SK-N-SH (cell line): ENCODE data around the gene DIO3. TPM values are rescaled to one million over a fixed set of nuclear protein-coding genes. Genes with fewer than 3 reads are reported as not detected.

Source experiments
- CTCF ChIA-PET: fragments of 300-600, 350-600 bp; formaldehyde crosslinking; extraction: SDS; loops from one replicate; lab custom pipeline; 2021; lab: Yijun Ruan, JAX
- POLR2A ChIA-PET: fragments of 350-600 bp; sonication (Branson Sonifier 250); formaldehyde crosslinking; extraction: SDS; loops from one replicate; lab custom pipeline; 2020; ENCODE audit warnings: antibody characterized with exemption, inconsistent platforms; lab: Yijun Ruan, JAX
- DNase-seq: peaks from one replicate; pipeline ENCODE4 v3.0.0; 2012
- H2AFZ ChIP-seq: fragments of 200-600 bp; sonication (generic); 2 replicates; pipeline ENCODE4 v1.8.1; 2016; ENCODE audit warnings: antibody characterized with exemption, mild to moderate bottlenecking, low read depth
- H3F3A ChIP-seq: fragments of 200-600 bp; sonication (generic); replicated peaks from 2 replicates; pipeline ENCODE3; 2016; ENCODE audit warnings: antibody characterized with exemption, mild to moderate bottlenecking; ENCODE audit not compliant: insufficient read depth
- H3K27ac ChIP-seq, 2 experiments: fragments of 200-500 bp in 1 of 2; fragments of 200-600 bp in 1 of 2; sonication (Bioruptor generic) in 1 of 2; sonication (generic), shearing (Covaris generic) in 1 of 2; 2 replicates each; pipeline versions ENCODE4 v1.5.1 to v1.6.1; 2014 to 2016; ENCODE audit warnings: low read depth in 2 of 2, inconsistent platforms in 1 of 2, low read length in 1 of 2, mild to moderate bottlenecking in 1 of 2, mixed read lengths in 1 of 2
- H3K27me3 ChIP-seq: fragments of 200-600 bp; sonication (generic), shearing (Covaris generic); 2 replicates; pipeline ENCODE4 v1.6.1; 2016; ENCODE audit warnings: mixed run types; ENCODE audit not compliant: insufficient read depth
- H3K36me3 ChIP-seq, 2 experiments: fragments of 200-500 bp in 1 of 2; fragments of 200-600 bp in 1 of 2; sonication (Bioruptor generic) in 1 of 2; sonication (generic) in 1 of 2; replicated peaks in 1 of 2; 2 replicates each; pipeline versions ENCODE3 to v1.5.1; 2014 to 2016; ENCODE audit warnings: low read length in 1 of 2, mild to moderate bottlenecking in 1 of 2; ENCODE audit not compliant: insufficient read depth in 2 of 2, control insufficient read depth in 1 of 2
- H3K4me1 ChIP-seq, 2 experiments: fragments of 200-500 bp in 1 of 2; fragments of 200-600 bp in 1 of 2; sonication (Bioruptor generic) in 1 of 2; sonication (generic), shearing (Covaris generic) in 1 of 2; 2 replicates each; pipeline versions ENCODE4 v1.5.1 to v1.6.1; 2014 to 2016; ENCODE audit warnings: low read depth in 1 of 2, low read length in 1 of 2, mixed run types in 1 of 2; ENCODE audit not compliant: insufficient read depth in 2 of 2, control insufficient read depth in 1 of 2
- H3K4me2 ChIP-seq: fragments of 200-600 bp; sonication (generic), shearing (Covaris generic); 2 replicates; pipeline ENCODE4 v1.6.1; 2017; ENCODE audit warnings: mixed run types
- H3K4me3 ChIP-seq, 2 experiments: fragments of 200-500 bp in 1 of 2; fragments of 200-600 bp in 1 of 2; sonication (Bioruptor generic) in 1 of 2; sonication (generic), shearing (Covaris generic) in 1 of 2; 2 replicates each; pipeline versions ENCODE4 v1.5.1 to v1.8.1; 2014 to 2016; ENCODE audit warnings: low read depth in 2 of 2, inconsistent platforms in 1 of 2, low read length in 1 of 2, mild to moderate bottlenecking in 1 of 2, mixed read lengths in 1 of 2, moderate library complexity in 1 of 2
- H3K79me2 ChIP-seq: fragments of 200-600 bp; sonication (generic); 2 replicates; pipeline ENCODE4 v1.8.1; 2017; ENCODE audit warnings: mild to moderate bottlenecking; ENCODE audit not compliant: insufficient read depth
- H3K9ac ChIP-seq: fragments of 200-600 bp; sonication (generic); 2 replicates; pipeline ENCODE4 v1.6.1; 2017; ENCODE audit warnings: mixed run types
- H3K9me2 ChIP-seq: fragments of 200-600 bp; sonication (generic); 2 replicates; pipeline ENCODE4 v1.6.1; 2017; ENCODE audit warnings: mixed run types
- H3K9me3 ChIP-seq: fragments of 200-600 bp; sonication (generic); 2 replicates; pipeline ENCODE4 v1.6.1; 2017; ENCODE audit warnings: mixed run types, mild to moderate bottlenecking, moderate library complexity
- H4K20me1 ChIP-seq: fragments of 200-600 bp; sonication (generic); 2 replicates; pipeline ENCODE4 v1.6.1; 2017; ENCODE audit warnings: mild to moderate bottlenecking, mixed run types; ENCODE audit not compliant: insufficient read depth
- CHD2 ChIP-seq: fragments of 150-350 bp; IDR thresholded peaks from 2 replicates; pipeline ENCODE4 v1.6.1; 2018; ENCODE audit warnings: low read length; ENCODE audit not compliant: partially characterized antibody
- CTCF ChIP-seq: fragments of 200-600 bp; sonication (generic); IDR thresholded peaks from 2 replicates; pipeline ENCODE4 v1.6.1; 2017; ENCODE audit warnings: antibody characterized with exemption, mild to moderate bottlenecking, moderate library complexity
- EP300 ChIP-seq, 2 experiments: IDR thresholded peaks; 2 replicates each; pipeline versions ENCODE4 v1.4.0 to v1.6.1; 2012; ENCODE audit warnings: borderline replicate concordance in 1 of 2, low read depth in 1 of 2, low read length in 1 of 2
- EZH2phosphoT487 ChIP-seq: fragments of 200-600 bp; sonication (generic); IDR thresholded peaks from 2 replicates; pipeline ENCODE4 v1.6.1; 2017; ENCODE audit warnings: low read depth, mixed run types, mild to moderate bottlenecking, antibody characterized with exemption, moderate library complexity, borderline replicate concordance
- FOXM1 ChIP-seq: IDR thresholded peaks from 2 replicates; pipeline ENCODE4 v1.4.0; 2012; ENCODE audit warnings: low read depth, mild to moderate bottlenecking
- MAX ChIP-seq: IDR thresholded peaks from 2 replicates; pipeline ENCODE4 v1.4.0; 2012; ENCODE audit warnings: low read depth
- MEF2A ChIP-seq: IDR thresholded peaks from 2 replicates; pipeline ENCODE4 v1.4.0; 2012; ENCODE audit warnings: low read depth, borderline replicate concordance
- MXI1 ChIP-seq: IDR thresholded peaks from 2 replicates; pipeline ENCODE4 v1.6.1; 2012; ENCODE audit warnings: mild to moderate bottlenecking, low read depth, low read length, improper control_type of control experiment
- NRF1 ChIP-seq: IDR thresholded peaks from 2 replicates; pipeline ENCODE4 v1.6.1; 2012; ENCODE audit warnings: low read depth, mild to moderate bottlenecking, low read length
- RAD21 ChIP-seq: IDR thresholded peaks from 2 replicates; pipeline ENCODE4 v1.6.1; 2012; ENCODE audit warnings: mild to moderate bottlenecking, low read length
- RXRA ChIP-seq: IDR thresholded peaks from 2 replicates; pipeline ENCODE4 v1.4.0; 2012; ENCODE audit warnings: low read depth, mild to moderate bottlenecking, borderline replicate concordance
- SMC3 ChIP-seq: IDR thresholded peaks from 2 replicates; pipeline ENCODE4 v1.6.1; 2012; ENCODE audit warnings: low read depth, low read length, improper control_type of control experiment
- TAF1 ChIP-seq: IDR thresholded peaks from 2 replicates; pipeline ENCODE4 v1.6.1; 2012; ENCODE audit warnings: low read depth, mild to moderate bottlenecking, low read length, moderate library complexity, borderline replicate concordance
- TEAD4 ChIP-seq: IDR thresholded peaks from 2 replicates; pipeline ENCODE4 v1.4.0; 2012; ENCODE audit warnings: mild to moderate bottlenecking, borderline replicate concordance; ENCODE audit not compliant: insufficient read depth
- USF1 ChIP-seq: IDR thresholded peaks from 2 replicates; pipeline ENCODE4 v1.4.0; 2012; ENCODE audit warnings: low read depth, borderline replicate concordance
- USF2 ChIP-seq: fragments of 150-350 bp; IDR thresholded peaks from 2 replicates; pipeline ENCODE4 v1.6.1; 2017; ENCODE audit warnings: antibody characterized with exemption, low read length, low read depth, borderline replicate concordance
- YY1 ChIP-seq: IDR thresholded peaks from 2 replicates; pipeline ENCODE4 v1.4.0; 2012; ENCODE audit warnings: low read depth, mild to moderate bottlenecking
- WGBS: methylation state at CpG from one replicate; pipeline ENCODE4 v1.1.6; 2017; ENCODE audit warnings: low lambda C conversion rate; 5-methylcytosine and 5-hydroxymethylcytosine counted together
- polyA plus RNA-seq, 3 experiments: library from polyadenylated mRNA; depleted of rRNA; stranded (reverse); fragments of >200 nt; gene quantifications; 2 replicates each; pipeline ENCODE4 v1.2.3, GENCODE V29; 2012

Gene DIO3
- polyA plus RNA-seq, 1 of the 3 experiments (the other 2 are of a cell fraction) = not detected

GRCh38 chr14:101582294-101582693, 21.0 kb downstream of the DIO3 start:
- no peak overlapping the region for H3K4me2 ChIP-seq
- no peaks in the 10 kb centered on the region for H3K36me3 ChIP-seq
- no peaks in the 10 kb centered on the region for H3K9me3 ChIP-seq
- H3K4me1 ChIP-seq = peaks cover 0 to 11% of the 10 kb centered on the region in 2 experiments; a peak in 1 of 4 replicates
- ChIA-PET POLR2A (no interaction called here), CTCF (interaction anchor here (0.6 kb wide), 1 partner anchor 1199 kb away, joined by 3 read pairs; no protein-coding TSS in a partner anchor)
- no peaks in the 10 kb centered on the region for H3K79me2 ChIP-seq
- no peak for TF ChIP-seq RAD21
- TF ChIP-seq CTCF = no peak
- TF ChIP-seq NRF1 = no peak
- no peak for TF ChIP-seq FOXM1
- no peak for TF ChIP-seq MXI1
- no peak for TF ChIP-seq YY1
- no peak for TF ChIP-seq EP300 (IDR thresholded peaks at IDR 0.05; ENCODE audit: borderline replicate concordance in 1 of 2, low read depth in 1 of 2, low read length in 1 of 2)
- no peak for TF ChIP-seq USF2
- no peak for TF ChIP-seq MEF2A
- no peak for TF ChIP-seq RXRA
- no peak for TF ChIP-seq TEAD4
- DNase-seq = no peak
- no peaks in the 10 kb centered on the region for H4K20me1 ChIP-seq
- H2AFZ ChIP-seq = no peak overlapping the region
- H3F3A ChIP-seq = no peaks in the 10 kb centered on the region
- no peak overlapping the region for H3K4me3 ChIP-seq
- WGBS = 77% methylated on average over 4 of the region's 5 CpGs
- no peaks in the 10 kb centered on the region for H3K27me3 ChIP-seq
- no peak overlapping the region for H3K9ac ChIP-seq
- H3K27ac ChIP-seq = no peak overlapping the region
- H3K9me2 ChIP-seq = no peaks in the 10 kb centered on the region

- ChIA-PET POLR2A (interaction anchor here (1.0 kb wide), 1 partner anchor 44 kb away, joined by 4 read pairs; no protein-coding TSS in a partner anchor), CTCF (interaction anchor here (0.6 to 1.9 kb wide), 4 partner anchors 20 to 1200 kb away, joined by 3 to 7 read pairs (median 4); no protein-coding TSS in a partner anchor)
- Histone ChIP-seq H2AFZ (no peak overlapping the region), H3K9me2 (no peaks in the 10 kb centered on the region), H3K4me1 (peaks cover 0 to 16% of the 10 kb centered on the region in 2 experiments; a peak in 1 of 4 replicates), H3K4me3 (no peak overlapping the region; a peak in 1 of 4 replicates), H3K27ac (peak overlapping the region in 1 of 2 experiments; percentile 86; a peak in 1 of 4 replicates), H3F3A (no peaks in the 10 kb centered on the region), H3K27me3 (no peaks in the 10 kb centered on the region), H3K36me3 (no peaks in the 10 kb centered on the region), H3K79me2 (no peaks in the 10 kb centered on the region), H3K9me3 (no peaks in the 10 kb centered on the region), H3K4me2 (no peak overlapping the region), H3K9ac (no peak overlapping the region), H4K20me1 (no peaks in the 10 kb centered on the region)
- TF ChIP-seq MAX = no peak
- no peak for TF ChIP-seq USF1
- TF ChIP-seq EZH2phosphoT487 = no peak
- TF ChIP-seq EP300 (IDR thresholded peaks at IDR 0.05; ENCODE audit: borderline replicate concordance in 1 of 2, low read depth in 1 of 2, low read length in 1 of 2) = no peak
- no peak for TF ChIP-seq TAF1
- no peak for TF ChIP-seq CHD2
- no peak for TF ChIP-seq SMC3
- no peak for DNase-seq
- WGBS = 78% methylated on average over 16 of the region's 18 CpGs
These were observed 21.9 kb downstream of the DIO3 start for GRCh38 chr14:101583006-101583714.
